Brain microvascular endothelial cell (primary cell): Measurements from ENCODE around the gene BMPER.

Source experiments
- DNase-seq: peaks from one replicate; pipeline ENCODE4 v3.0.0-alpha.2; 2020
- H3K27ac ChIP-seq: fragments of 250-450 bp; sonication (Bioruptor Pico); 2 replicates; pipeline ENCODE4 v1.5.1; 2020; ENCODE audit warnings: mild to moderate bottlenecking, moderate library complexity
- H3K27me3 ChIP-seq: fragments of 250-450 bp; sonication (Bioruptor Pico); replicated peaks from 2 replicates; pipeline ENCODE4 v1.5.1; 2020; ENCODE audit warnings: mild to moderate bottlenecking
- H3K36me3 ChIP-seq: fragments of 250-450 bp; sonication (Bioruptor Pico); replicated peaks from 2 replicates; pipeline ENCODE4 v1.5.1; 2020; ENCODE audit warnings: mild to moderate bottlenecking
- H3K4me3 ChIP-seq: 2 replicates; pipeline ENCODE4 v1.5.1; 2011; ENCODE audit warnings: low read depth, mild to moderate bottlenecking, control low read depth, low read length, moderate library complexity
- in situ Hi-C: cut with HindIII; loops from 2 replicates; pipeline ENCODE4 v1.10.0; 2017; ENCODE audit warnings: low sequenced_read_pairs, low pct_ligation_motif_present
- TF ChIP-seq, protein P1 (sequence below): IDR thresholded peaks from 2 replicates; pipeline ENCODE4 v1.5.1; 2011; ENCODE audit warnings: low read depth, mild to moderate bottlenecking, moderate library complexity, low read length, control low read depth, inconsistent platforms; ENCODE audit errors: missing control alignments

Gene BMPER

DNA sequence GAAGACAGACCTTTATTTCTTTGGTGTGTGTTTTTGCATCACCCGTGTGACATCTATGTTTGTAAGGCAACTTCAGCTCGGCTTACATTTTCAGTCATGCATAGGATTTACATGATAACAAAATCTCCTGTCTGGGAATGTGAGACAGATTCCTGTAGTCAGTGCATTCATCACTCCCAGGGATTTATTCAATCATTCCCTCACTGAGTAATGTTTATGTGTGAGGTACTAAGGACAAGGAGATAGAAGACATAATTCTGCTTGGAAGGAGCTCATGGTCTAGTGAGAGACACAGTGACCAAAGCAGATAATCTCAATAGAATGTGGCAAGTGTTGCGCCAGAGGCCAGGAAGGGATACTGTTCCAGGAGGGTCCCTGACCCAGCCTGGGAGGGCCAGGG lies 35.2 kb upstream of the BMPER start:
- H3K36me3 ChIP-seq, result no peaks in the 10 kb centered on the region
- no peak overlapping the region for H3K4me3 ChIP-seq
- TF ChIP-seq, protein P1, sequence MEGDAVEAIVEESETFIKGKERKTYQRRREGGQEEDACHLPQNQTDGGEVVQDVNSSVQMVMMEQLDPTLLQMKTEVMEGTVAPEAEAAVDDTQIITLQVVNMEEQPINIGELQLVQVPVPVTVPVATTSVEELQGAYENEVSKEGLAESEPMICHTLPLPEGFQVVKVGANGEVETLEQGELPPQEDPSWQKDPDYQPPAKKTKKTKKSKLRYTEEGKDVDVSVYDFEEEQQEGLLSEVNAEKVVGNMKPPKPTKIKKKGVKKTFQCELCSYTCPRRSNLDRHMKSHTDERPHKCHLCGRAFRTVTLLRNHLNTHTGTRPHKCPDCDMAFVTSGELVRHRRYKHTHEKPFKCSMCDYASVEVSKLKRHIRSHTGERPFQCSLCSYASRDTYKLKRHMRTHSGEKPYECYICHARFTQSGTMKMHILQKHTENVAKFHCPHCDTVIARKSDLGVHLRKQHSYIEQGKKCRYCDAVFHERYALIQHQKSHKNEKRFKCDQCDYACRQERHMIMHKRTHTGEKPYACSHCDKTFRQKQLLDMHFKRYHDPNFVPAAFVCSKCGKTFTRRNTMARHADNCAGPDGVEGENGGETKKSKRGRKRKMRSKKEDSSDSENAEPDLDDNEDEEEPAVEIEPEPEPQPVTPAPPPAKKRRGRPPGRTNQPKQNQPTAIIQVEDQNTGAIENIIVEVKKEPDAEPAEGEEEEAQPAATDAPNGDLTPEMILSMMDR, result no peak
- in situ Hi-C loops, result no loop called here
- no peak overlapping the region for H3K27ac ChIP-seq
- DNase-seq, result no peak
- H3K27me3 ChIP-seq, result no peaks in the 10 kb centered on the region

DNA sequence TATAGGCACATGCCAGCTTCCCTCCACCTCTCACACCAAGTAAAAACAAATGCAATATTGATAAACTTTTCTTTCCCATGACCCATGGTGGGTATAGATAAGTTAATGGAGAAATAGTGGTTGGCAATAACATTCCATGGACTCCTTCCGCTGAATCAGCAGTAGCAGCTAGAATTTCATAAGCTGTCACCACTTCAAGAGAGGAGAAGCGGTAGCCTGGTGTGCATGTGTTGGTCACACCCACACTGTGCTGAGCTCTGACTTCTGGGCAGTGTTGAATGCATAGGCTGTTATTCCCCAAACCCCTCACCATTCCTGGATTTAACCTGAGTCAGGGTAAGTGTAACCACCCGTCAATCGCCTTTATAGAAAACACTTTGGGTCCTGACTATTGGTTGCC lies 32.5 kb upstream of the BMPER start:
- Histone ChIP-seq H3K4me3 (no peak overlapping the region), H3K36me3 (no peaks in the 10 kb centered on the region), H3K27ac (no peak overlapping the region), H3K27me3 (no peaks in the 10 kb centered on the region)
- in situ Hi-C loops, result no loop called here
- TF ChIP-seq, protein P1, result no peak
- no peak for DNase-seq

DNA sequence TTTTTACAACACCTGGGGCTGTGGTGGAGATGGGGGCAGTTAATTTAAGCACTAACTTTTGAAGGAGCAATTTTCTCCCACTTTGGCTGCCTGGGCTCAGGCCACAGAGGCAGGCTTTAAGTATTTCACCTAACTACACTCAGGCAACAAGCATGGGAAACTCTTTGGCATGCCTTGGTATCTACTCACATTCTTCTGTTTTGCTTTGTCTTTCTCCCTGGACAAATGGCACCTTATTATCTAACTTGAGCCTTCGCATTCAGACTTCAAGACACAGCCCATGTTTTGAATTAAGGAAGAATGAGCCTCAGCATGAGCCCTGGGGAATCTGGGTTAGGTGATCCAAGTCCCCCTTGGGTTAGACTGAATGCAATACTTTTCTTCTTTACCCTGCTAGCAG lies 31.8 kb upstream of the BMPER start:
- H3K27ac ChIP-seq, result peak overlapping the region; percentile 15
- H3K36me3 ChIP-seq, result no peaks in the 10 kb centered on the region
- in situ Hi-C loops, result no loop called here
- H3K4me3 ChIP-seq, result no peak overlapping the region
- no peak for DNase-seq
- H3K27me3 ChIP-seq, result no peaks in the 10 kb centered on the region
- TF ChIP-seq, protein P1, result no peak

DNA sequence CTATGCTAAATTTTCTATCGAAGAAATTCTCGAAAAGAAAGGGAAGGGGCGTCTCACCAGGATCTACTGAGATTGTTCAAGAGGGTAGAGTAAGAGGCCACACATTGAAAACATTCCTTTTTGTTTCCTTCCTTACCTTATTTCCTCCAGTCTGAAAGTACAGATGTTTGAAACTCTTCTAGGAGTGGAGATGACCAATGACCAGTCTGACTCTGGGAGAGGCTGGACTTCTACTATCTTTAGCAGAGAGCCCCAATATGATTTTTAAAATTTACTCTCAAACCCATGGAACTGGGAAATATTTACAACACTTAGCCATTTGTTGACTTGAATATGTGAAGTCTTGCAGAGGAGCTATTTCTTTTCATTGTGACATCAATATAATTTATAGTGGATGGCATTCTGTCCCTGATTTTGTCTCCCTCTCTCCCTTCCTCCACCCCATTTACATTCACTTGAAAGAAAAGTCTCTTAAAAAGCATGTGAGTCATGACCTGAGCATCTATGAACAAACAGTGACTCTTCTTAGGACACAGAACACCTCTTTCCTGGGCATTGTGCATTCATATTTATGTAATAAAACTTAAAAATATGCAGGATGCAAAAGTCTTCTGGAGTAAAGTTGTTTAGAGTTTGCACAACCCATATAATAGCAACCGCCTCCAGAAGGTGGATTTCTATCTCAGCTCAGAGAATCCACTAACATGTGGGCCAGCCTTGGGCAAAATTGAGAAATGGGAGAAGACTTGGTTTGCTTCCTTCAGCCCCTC lies 31.2 kb upstream of the BMPER start:
- peak overlapping the region; percentile 23 for H3K27ac ChIP-seq
- no peaks in the 10 kb centered on the region for H3K36me3 ChIP-seq
- H3K27me3 ChIP-seq, result no peaks in the 10 kb centered on the region
- H3K4me3 ChIP-seq, result no peak overlapping the region
- peak; percentile 40 for DNase-seq
- TF ChIP-seq, protein P1, result no peak
- in situ Hi-C loops, result no loop called here

DNA sequence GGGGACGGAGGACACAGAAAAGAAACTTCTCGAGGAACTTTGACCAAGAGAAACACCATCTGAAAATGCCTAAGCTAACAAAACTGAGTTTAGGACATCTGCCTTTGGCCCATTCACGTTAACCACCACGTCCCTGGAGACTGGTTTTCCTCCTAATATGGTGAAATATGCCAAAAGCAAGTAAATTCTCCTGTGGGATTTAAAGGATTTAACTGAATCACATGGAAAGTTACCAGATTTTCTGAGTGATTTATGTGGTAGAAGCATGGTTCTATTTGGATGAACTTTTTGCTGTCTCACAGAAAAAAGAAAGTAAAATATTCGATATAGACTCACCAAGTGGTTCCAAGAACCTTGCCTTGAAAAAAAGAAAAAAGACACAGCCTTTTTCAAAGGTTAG lies 30.4 kb upstream of the BMPER start:
- Histone ChIP-seq H3K27ac (peak overlapping the region; percentile 23), H3K27me3 (no peaks in the 10 kb centered on the region), H3K4me3 (no peak overlapping the region), H3K36me3 (no peaks in the 10 kb centered on the region)
- in situ Hi-C loops, result no loop called here
- no peak for DNase-seq
- TF ChIP-seq, protein P1, result no peak
